Activated CD8-positive, alpha-beta memory T cell treated with anti-CD3 and anti-CD28 coated beads for 48 hours (primary cell): ENCODE data around the gene SEL1L2.

ENCODE experiments used
- DNase-seq, 3 experiments: peaks; one replicate each; pipeline ENCODE4 v3.0.0-alpha.2; 2020; ENCODE audit warnings: low read depth in 2 of 3, low spot score in 2 of 3

The SEL1L2 gene

GRCh38 chr20:13929836-13930235, 60.6 kb downstream of the SEL1L2 start:
- DNase-seq, result no peak

GRCh38 chr20:13928901-13929300, 61.5 kb downstream of the SEL1L2 start:
- DNase-seq, result no peak

- DNase-seq, result no peak
Observed at GRCh38 chr20:13927171-13927570, 63.2 kb downstream of the SEL1L2 start.

GRCh38 chr20:13922241-13922640, 68.2 kb downstream of the SEL1L2 start:
- DNase-seq, result no peak

GRCh38 chr20:13915284-13915683, 75.1 kb downstream of the SEL1L2 start:
- no peak for DNase-seq

GRCh38 chr20:13913572-13913971, 76.8 kb downstream of the SEL1L2 start:
- DNase-seq, result no peak

- no peak for DNase-seq
Observed at GRCh38 chr20:13913131-13913530, 77.3 kb downstream of the SEL1L2 start.

GRCh38 chr20:13910492-13910891, 79.9 kb downstream of the SEL1L2 start:
- no peak for DNase-seq

GRCh38 chr20:13909067-13909466, 81.3 kb downstream of the SEL1L2 start:
- DNase-seq, result no peak

- DNase-seq, result no peak
Observed at GRCh38 chr20:13904766-13905165, 85.6 kb downstream of the SEL1L2 start.

- DNase-seq, result no peak
Observed at GRCh38 chr20:13900496-13900895, 89.9 kb downstream of the SEL1L2 start.

GRCh38 chr20:13898012-13898612, 92.3 kb downstream of the SEL1L2 start:
- no peak for DNase-seq

- DNase-seq, result no peak
Observed at GRCh38 chr20:13891575-13891974, 98.8 kb downstream of the SEL1L2 start.

- DNase-seq, result no peak
Observed at GRCh38 chr20:13884803-13885202, 105.6 kb downstream of the SEL1L2 start.

GRCh38 chr20:13883425-13883824, 107.0 kb downstream of the SEL1L2 start:
- DNase-seq, result no peak

GRCh38 chr20:13878566-13878965, 111.8 kb downstream of the SEL1L2 start:
- no peak for DNase-seq

- DNase-seq, result no peak
Observed at GRCh38 chr20:13877793-13878192, 112.6 kb downstream of the SEL1L2 start.

- no peak for DNase-seq
Observed at GRCh38 chr20:13875265-13875811, 115.1 kb downstream of the SEL1L2 start.

- DNase-seq, result no peak
Observed at GRCh38 chr20:13874394-13875157, 115.8 kb downstream of the SEL1L2 start.

- no peak for DNase-seq
Observed at GRCh38 chr20:13873831-13874230, 116.6 kb downstream of the SEL1L2 start.

- DNase-seq, result no peak
Observed at GRCh38 chr20:13870170-13870748, 120.2 kb downstream of the SEL1L2 start.

- no peak for DNase-seq
Observed at GRCh38 chr20:13868331-13868730, 122.1 kb downstream of the SEL1L2 start.
